Progenitor cell of endocrine pancreas (in vitro differentiated cells): ENCODE measurements around the gene HNF4A. TPM values are rescaled to one million over a fixed set of nuclear protein-coding genes. Genes with fewer than 3 reads are reported as not detected.

Experiments
- DNase-seq: peaks from one replicate; pipeline ENCODE4 v3.0.0; 2021; ENCODE audit warnings: low spot score; ENCODE audit not compliant: unreplicated experiment
- H3K27ac Mint-ChIP-seq: 2 replicates; pipeline ENCODE4 v1.8.0; 2021; ENCODE audit warnings: mild to moderate bottlenecking, moderate library complexity, mixed read lengths
- H3K27me3 Mint-ChIP-seq: 2 replicates; pipeline ENCODE4 v1.8.0; 2021; ENCODE audit warnings: mixed read lengths
- H3K36me3 Mint-ChIP-seq: 2 replicates; pipeline ENCODE4 v1.8.0; 2022; ENCODE audit warnings: mixed read lengths; ENCODE audit not compliant: insufficient read depth
- H3K4me1 Mint-ChIP-seq: 2 replicates; pipeline ENCODE4 v1.8.0; 2021; ENCODE audit warnings: low read depth, mixed read lengths
- H3K4me3 Mint-ChIP-seq: 2 replicates; pipeline ENCODE4 v1.8.0; 2021; ENCODE audit warnings: low read depth, mild to moderate bottlenecking, moderate library complexity, mixed read lengths
- H3K9me3 Mint-ChIP-seq: 2 replicates; pipeline ENCODE4 v1.8.0; 2021; ENCODE audit warnings: low read depth, mixed read lengths
- CTCF ChIP-seq: fragments of 200-600 bp; sonication (generic); IDR thresholded peaks from one replicate; pipeline ENCODE4 v1.5.0; 2021; ENCODE audit warnings: antibody characterized with exemption, mild to moderate bottlenecking; ENCODE audit not compliant: unreplicated experiment
- total RNA-seq: library from RNA; stranded (reverse); gene quantifications from 2 replicates; pipeline ENCODE4 v1.2.1, GENCODE V29; 2021

Gene HNF4A
- total RNA-seq, 1 donor from 2014 or later: 72.9 TPM

- Mint-ChIP-seq H3K36me3 (peaks cover 11% of the 10 kb centered on the region), H3K9me3 (no peaks in the 10 kb centered on the region), H3K4me1 (peaks cover 22% of the 10 kb centered on the region), H3K27me3 (peaks cover 4% of the 10 kb centered on the region), H3K27ac (no peak overlapping the region), H3K4me3 (no peak overlapping the region)
- no peak for TF ChIP-seq CTCF
- no peak for DNase-seq
Observed at GRCh38 chr20:44406572-44407137, 51.2 kb downstream of the HNF4A start.

GRCh38 chr20:44407402-44408184 lies 52.1 kb downstream of the HNF4A start:
- TF ChIP-seq CTCF: no peak
- H3K36me3 Mint-ChIP-seq: peaks cover 11% of the 10 kb centered on the region
- no peak for DNase-seq
- no peaks in the 10 kb centered on the region for H3K9me3 Mint-ChIP-seq
- peaks cover 11% of the 10 kb centered on the region for H3K27me3 Mint-ChIP-seq
- H3K27ac Mint-ChIP-seq: no peak overlapping the region
- H3K4me3 Mint-ChIP-seq: no peak overlapping the region
- H3K4me1 Mint-ChIP-seq: peaks cover 23% of the 10 kb centered on the region

GRCh38 chr20:44409132-44409600 lies 53.7 kb downstream of the HNF4A start:
- peaks cover 23% of the 10 kb centered on the region for H3K4me1 Mint-ChIP-seq
- TF ChIP-seq CTCF: no peak
- no peak for DNase-seq
- no peak overlapping the region for H3K4me3 Mint-ChIP-seq
- H3K27ac Mint-ChIP-seq: no peak overlapping the region
- no peaks in the 10 kb centered on the region for H3K9me3 Mint-ChIP-seq
- H3K27me3 Mint-ChIP-seq: peaks cover 11% of the 10 kb centered on the region
- H3K36me3 Mint-ChIP-seq: peaks cover 14% of the 10 kb centered on the region

- Mint-ChIP-seq H3K27ac (peak overlapping the region; percentile 73), H3K9me3 (no peaks in the 10 kb centered on the region), H3K36me3 (peaks cover 20% of the 10 kb centered on the region), H3K4me1 (peaks cover 23% of the 10 kb centered on the region), H3K27me3 (peaks cover 11% of the 10 kb centered on the region), H3K4me3 (no peak overlapping the region)
- DNase-seq: no peak
- TF ChIP-seq CTCF: no peak
Observed at GRCh38 chr20:44410583-44411019, 55.1 kb downstream of the HNF4A start.

- H3K4me3 Mint-ChIP-seq: no peak overlapping the region
- H3K4me1 Mint-ChIP-seq: peaks cover 23% of the 10 kb centered on the region
- peaks cover 11% of the 10 kb centered on the region for H3K27me3 Mint-ChIP-seq
- no peak for DNase-seq
- no peak for TF ChIP-seq CTCF
- no peaks in the 10 kb centered on the region for H3K9me3 Mint-ChIP-seq
- H3K27ac Mint-ChIP-seq: no peak overlapping the region
- peaks cover 20% of the 10 kb centered on the region for H3K36me3 Mint-ChIP-seq
Observed at GRCh38 chr20:44411020-44411756, 55.7 kb downstream of the HNF4A start.
